Ascending aorta (tissue), 2 donors: ENCODE results near the gene ADAMTS17. TPM values are rescaled to one million over a fixed set of nuclear protein-coding genes. Genes with fewer than 3 reads are reported as not detected.
A peak's percentile ranks its signal among the peaks of the same experiment; 100 is the strongest.

Source experiments
- DNase-seq, 2 donors: peaks; one replicate each; pipeline ENCODE4 v3.0.0-alpha.2; 2019; ENCODE audit warnings: low spot score in 2 of 2
- H3K27ac ChIP-seq, 2 donors: fragments of 200-600 bp; sonication (generic); one replicate each; pipeline ENCODE4 v1.5.1; 2016 to 2017; ENCODE audit warnings: mild to moderate bottlenecking in 1 of 2
- H3K27me3 ChIP-seq: fragments of 200-600 bp; sonication (generic); one replicate; pipeline ENCODE4 v1.5.1; 2017
- H3K36me3 ChIP-seq, 2 donors: fragments of 200-600 bp; sonication (generic); one replicate each; pipeline ENCODE4 v1.5.1; 2016
- H3K4me1 ChIP-seq, 2 donors: fragments of 200-600 bp; sonication (generic); one replicate each; pipeline ENCODE4 v1.5.1; 2016 to 2017; ENCODE audit warnings: mild to moderate bottlenecking in 1 of 2
- H3K4me3 ChIP-seq, 2 donors: fragments of 200-600 bp; sonication (generic); one replicate each; pipeline ENCODE4 v1.5.1; 2016 to 2017; ENCODE audit warnings: mild to moderate bottlenecking in 1 of 2
- H3K9me3 ChIP-seq, 2 donors: fragments of 200-600 bp; sonication (generic); one replicate each; pipeline ENCODE4 v1.5.1; 2016
- intact Hi-C: fragments of 100-400 bp; cut with DNase I; formaldehyde crosslinking; loops from one replicate; pipeline ENCODE4 v1.15.1; 2023
- total RNA-seq: library from RNA; depleted of rRNA; stranded (reverse); fragments of >200 nt; gene quantifications from one replicate; pipeline ENCODE4 v1.1.0, GENCODE V29; 2016
- TF ChIP-seq, protein P1 (sequence below), 3 experiments: fragments of 200-600 bp in 2 of 3; fragments of 450-650 bp in 1 of 3; sonication (generic) in 2 of 3; IDR thresholded peaks; one replicate each; pipeline ENCODE4 v1.5.1; 2016 to 2019; ENCODE audit warnings: antibody characterized with exemption in 3 of 3, mild to moderate bottlenecking in 1 of 3, moderate library complexity in 1 of 3

Gene ADAMTS17
- total RNA-seq, 1 donor from 2014 or later: 2.8 TPM

DNA sequence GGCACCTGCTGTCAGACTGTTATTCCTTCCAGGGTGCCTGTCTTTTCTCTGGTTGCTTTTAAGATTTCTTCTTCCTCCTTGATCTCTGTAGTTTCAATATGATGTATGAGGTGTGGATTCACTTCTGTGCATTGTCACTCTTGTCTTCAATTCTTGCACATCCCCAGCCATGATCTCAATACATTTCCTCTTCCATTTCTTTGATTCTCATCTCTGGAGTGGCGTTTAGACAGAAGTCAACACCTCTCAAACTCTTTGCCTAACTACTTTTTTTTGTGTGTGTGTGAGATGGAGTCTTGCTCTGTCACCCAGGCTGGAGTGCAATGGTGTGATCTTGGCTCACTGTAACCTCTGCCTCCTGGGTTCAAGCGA is 384.1 kb downstream of the ADAMTS17 start:
- Histone ChIP-seq H3K4me3 (no peak overlapping the region), H3K27me3 (no peaks in the 10 kb centered on the region), H3K9me3 (no peaks in the 10 kb centered on the region), H3K4me1 (peaks cover 0 to 6% of the 10 kb centered on the region in 2 donors), H3K36me3 (no peaks in the 10 kb centered on the region), H3K27ac (no peak overlapping the region)
- TF ChIP-seq, protein P1, sequence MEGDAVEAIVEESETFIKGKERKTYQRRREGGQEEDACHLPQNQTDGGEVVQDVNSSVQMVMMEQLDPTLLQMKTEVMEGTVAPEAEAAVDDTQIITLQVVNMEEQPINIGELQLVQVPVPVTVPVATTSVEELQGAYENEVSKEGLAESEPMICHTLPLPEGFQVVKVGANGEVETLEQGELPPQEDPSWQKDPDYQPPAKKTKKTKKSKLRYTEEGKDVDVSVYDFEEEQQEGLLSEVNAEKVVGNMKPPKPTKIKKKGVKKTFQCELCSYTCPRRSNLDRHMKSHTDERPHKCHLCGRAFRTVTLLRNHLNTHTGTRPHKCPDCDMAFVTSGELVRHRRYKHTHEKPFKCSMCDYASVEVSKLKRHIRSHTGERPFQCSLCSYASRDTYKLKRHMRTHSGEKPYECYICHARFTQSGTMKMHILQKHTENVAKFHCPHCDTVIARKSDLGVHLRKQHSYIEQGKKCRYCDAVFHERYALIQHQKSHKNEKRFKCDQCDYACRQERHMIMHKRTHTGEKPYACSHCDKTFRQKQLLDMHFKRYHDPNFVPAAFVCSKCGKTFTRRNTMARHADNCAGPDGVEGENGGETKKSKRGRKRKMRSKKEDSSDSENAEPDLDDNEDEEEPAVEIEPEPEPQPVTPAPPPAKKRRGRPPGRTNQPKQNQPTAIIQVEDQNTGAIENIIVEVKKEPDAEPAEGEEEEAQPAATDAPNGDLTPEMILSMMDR (IDR thresholded peaks at IDR 0.05): no peak
- no peak for DNase-seq
- intact Hi-C loops: no loop called here

DNA sequence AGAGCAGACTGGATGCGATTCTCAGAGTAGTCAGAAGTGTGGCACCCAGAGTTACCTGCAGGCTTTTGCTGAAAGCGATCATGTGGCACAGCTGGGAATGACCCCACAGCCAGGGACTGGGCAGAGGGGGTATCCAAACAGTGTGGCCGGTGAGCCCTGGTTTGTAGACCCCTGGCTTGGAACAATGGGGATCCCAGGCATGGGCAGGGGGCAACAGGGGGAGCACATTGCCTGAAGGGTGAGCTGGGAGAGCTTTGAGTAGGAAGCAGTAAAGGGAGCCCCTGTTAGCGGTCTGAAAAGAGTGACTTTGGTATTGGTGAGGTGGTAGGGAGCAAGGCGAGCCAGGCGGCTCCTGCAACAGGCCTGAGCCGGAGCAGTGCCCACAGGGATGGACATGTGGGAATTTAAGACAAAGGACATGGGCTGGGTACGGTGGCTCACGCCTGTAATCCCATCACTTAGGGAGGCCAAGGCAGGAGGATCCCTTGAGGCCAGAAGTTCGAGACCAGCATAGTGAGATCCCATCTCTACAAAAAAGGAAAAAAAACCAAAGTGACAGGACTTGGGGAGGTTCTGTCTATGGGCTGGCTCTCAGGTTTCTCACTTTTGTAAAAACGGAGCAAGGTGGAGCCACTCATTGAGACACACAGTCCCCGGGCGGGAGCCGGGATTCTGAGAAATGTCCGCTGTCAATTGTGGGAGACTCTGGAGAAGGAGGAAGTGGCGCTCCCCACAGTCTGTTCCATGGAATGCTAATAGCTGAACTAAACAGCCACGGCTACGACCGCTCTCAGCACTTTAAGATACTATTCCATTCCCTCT is 384.7 kb downstream of the ADAMTS17 start:
- Histone ChIP-seq H3K9me3 (no peaks in the 10 kb centered on the region), H3K4me1 (peaks cover 0 to 6% of the 10 kb centered on the region in 2 donors), H3K4me3 (no peak overlapping the region), H3K27ac (no peak overlapping the region), H3K27me3 (no peaks in the 10 kb centered on the region), H3K36me3 (no peaks in the 10 kb centered on the region)
- intact Hi-C loops: no loop called here
- DNase-seq: peak in 1 of 2 donors; percentile 56
- TF ChIP-seq, protein P1 (IDR thresholded peaks at IDR 0.05): no peak

DNA sequence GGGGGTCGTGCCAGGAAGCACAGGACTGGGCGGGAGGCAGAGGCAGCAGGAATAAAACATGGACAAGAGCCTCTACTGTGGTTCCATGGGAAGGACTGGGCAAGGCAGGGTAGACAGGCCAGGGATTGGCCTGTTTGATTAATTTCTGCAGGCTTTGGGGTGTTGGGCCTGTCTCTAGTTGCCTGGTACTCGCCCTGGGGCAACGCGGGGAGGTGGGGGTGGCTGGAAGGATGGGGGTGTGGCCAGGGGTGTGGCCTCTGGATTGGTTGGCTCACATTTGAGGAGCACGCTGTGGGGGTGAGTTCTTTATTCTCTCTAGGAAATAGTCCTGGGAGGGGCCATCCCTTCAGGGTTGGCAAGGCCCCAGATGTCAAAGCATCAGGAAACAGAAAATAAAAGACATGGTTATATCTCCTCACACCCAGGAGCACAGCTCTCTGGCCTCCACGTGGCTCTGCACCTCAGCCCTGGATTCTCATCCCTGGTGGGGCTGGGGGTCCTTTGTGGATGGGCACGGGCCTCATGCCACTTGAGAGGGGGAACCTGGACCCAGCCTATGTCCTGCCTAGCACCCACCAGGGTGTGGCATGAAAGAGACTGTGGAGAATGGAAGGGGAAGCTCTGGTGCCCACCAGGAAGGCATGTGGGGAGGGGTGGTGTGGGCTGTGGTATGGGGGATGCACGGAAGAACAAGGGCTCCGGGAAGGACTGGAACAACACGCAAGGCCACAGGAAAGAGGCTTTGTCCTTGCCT is 385.6 kb downstream of the ADAMTS17 start:
- intact Hi-C loops: no loop called here
- Histone ChIP-seq H3K27ac (no peak overlapping the region), H3K4me3 (no peak overlapping the region), H3K36me3 (no peaks in the 10 kb centered on the region), H3K4me1 (peaks cover 0 to 6% of the 10 kb centered on the region in 2 donors), H3K27me3 (no peaks in the 10 kb centered on the region), H3K9me3 (no peaks in the 10 kb centered on the region)
- TF ChIP-seq, protein P1 (IDR thresholded peaks at IDR 0.05): no peak
- peak in 1 of 2 donors; percentile 42 for DNase-seq

DNA sequence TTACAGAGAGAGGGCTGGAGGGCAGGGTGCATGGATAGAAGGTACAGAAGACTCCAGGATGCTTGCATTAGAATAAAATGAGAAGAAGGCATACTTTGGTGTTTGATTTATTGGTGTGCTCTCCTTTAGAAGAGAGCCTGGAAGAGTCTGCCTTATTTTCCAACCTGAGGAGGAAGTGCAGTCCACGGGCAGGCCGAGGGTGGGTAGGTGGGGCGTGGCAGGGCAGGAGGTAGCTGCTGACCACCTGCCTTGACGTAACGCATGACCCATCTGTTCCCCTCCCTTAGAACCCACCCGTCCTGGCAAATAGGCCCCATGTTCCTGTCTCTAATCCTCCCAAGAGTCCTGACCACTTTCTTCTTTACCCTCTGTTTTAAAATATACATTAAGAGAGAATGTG is 386.2 kb downstream of the ADAMTS17 start:
- intact Hi-C loops: no loop called here
- peaks cover 0 to 6% of the 10 kb centered on the region in 2 donors for H3K4me1 ChIP-seq
- TF ChIP-seq, protein P1 (IDR thresholded peaks at IDR 0.05): no peak
- H3K4me3 ChIP-seq: no peak overlapping the region
- H3K9me3 ChIP-seq: no peaks in the 10 kb centered on the region
- no peaks in the 10 kb centered on the region for H3K36me3 ChIP-seq
- no peak overlapping the region for H3K27ac ChIP-seq
- H3K27me3 ChIP-seq: no peaks in the 10 kb centered on the region
- peak in 1 of 2 donors; percentile 19 for DNase-seq

DNA sequence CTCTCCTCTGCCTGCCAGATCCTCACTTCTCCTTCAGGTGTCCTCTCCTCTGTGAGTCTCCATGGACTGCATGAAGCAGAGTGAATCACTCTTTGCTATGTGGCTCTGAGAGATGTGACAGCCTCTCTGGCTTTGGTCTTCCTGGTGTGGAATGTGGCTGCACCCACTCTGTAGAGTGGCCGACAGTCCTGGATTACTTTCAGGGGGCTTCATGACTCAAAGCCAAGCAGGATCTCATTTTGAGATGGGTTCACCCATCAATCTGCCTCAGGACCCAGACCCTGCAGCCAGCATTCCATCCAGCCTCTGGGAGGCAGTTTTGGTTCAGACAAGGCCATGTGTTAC is 386.6 kb downstream of the ADAMTS17 start:
- H3K27me3 ChIP-seq: no peaks in the 10 kb centered on the region
- no peaks in the 10 kb centered on the region for H3K36me3 ChIP-seq
- no peaks in the 10 kb centered on the region for H3K9me3 ChIP-seq
- peak in 1 of 2 donors; percentile 24 for DNase-seq
- H3K4me1 ChIP-seq: peaks cover 0 to 6% of the 10 kb centered on the region in 2 donors
- H3K4me3 ChIP-seq: no peak overlapping the region
- no peak overlapping the region for H3K27ac ChIP-seq
- TF ChIP-seq, protein P1 (IDR thresholded peaks at IDR 0.05): no peak
- intact Hi-C loops: no loop called here
